ENCODE results near the gene MRPL32.

Gene MRPL32

GRCh38 chr7:42886893-42887505 is 45.2 kb upstream of the MRPL32 start:
- no peak overlapping the region for H2AK5ac ChIP-seq (ENCODE audit: low read depth, low read length)
- no peak overlapping the region for H3K23ac ChIP-seq (ENCODE audit: low read depth, low read length, poor library complexity)
- no peak overlapping the region for H3K9ac ChIP-seq (ENCODE audit: low read depth, low read length, poor library complexity)
- H3K14ac ChIP-seq (ENCODE audit: low read length), result no peak overlapping the region
- H3K27ac ChIP-seq (replicated peaks; ENCODE audit: low read length), result no peak overlapping the region
- H3K36me3 ChIP-seq (replicated peaks in 1 of 2; ENCODE audit: control insufficient read depth in 2 of 2, insufficient read depth in 2 of 2, low read length in 2 of 2), result no peaks in the 10 kb centered on the region
- H2BK120ac ChIP-seq (ENCODE audit: low read depth, low read length), result no peak overlapping the region
- H3K4me1 ChIP-seq (ENCODE audit: control insufficient read depth in 2 of 2, insufficient read depth in 1 of 2, low read depth in 1 of 2, low read length in 2 of 2), result no peaks in the 10 kb centered on the region
- no peak overlapping the region for H2BK5ac ChIP-seq (ENCODE audit: low read length)
- H3K9me3 ChIP-seq (replicated peaks in 1 of 2; ENCODE audit: control insufficient read depth in 2 of 2, insufficient read depth in 1 of 2, low read depth in 1 of 2, low read length in 2 of 2), result peaks cover 3 to 12% of the 10 kb centered on the region in 2 donors
- DNase-seq (ENCODE audit: low spot score), result no peak
- H3K79me1 ChIP-seq (ENCODE audit: low read depth, low read length), result peaks cover 3% of the 10 kb centered on the region
- H2AFZ ChIP-seq (ENCODE audit: low read length), result no peak overlapping the region
- H3K4ac ChIP-seq (ENCODE audit: low read length), result no peak overlapping the region
- no peak overlapping the region for H3K4me3 ChIP-seq (ENCODE audit: low read length in 2 of 2)
- no peak overlapping the region for H4K91ac ChIP-seq (ENCODE audit: low read depth, low read length, poor library complexity)
- no peak overlapping the region for H3K4me2 ChIP-seq (ENCODE audit: insufficient read depth, low read length, poor library complexity, severe bottlenecking)
- H2BK12ac ChIP-seq (ENCODE audit: low read length), result no peak overlapping the region
- no peak overlapping the region for H3K18ac ChIP-seq (ENCODE audit: low read length)
- no peak overlapping the region for H2BK15ac ChIP-seq (ENCODE audit: low read length)
- H3K27me3 ChIP-seq (ENCODE audit: control insufficient read depth in 3 of 3, insufficient read depth in 3 of 3, low read depth in 1 of 3, low read length in 3 of 3), result no peaks in the 10 kb centered on the region
- no peak overlapping the region for H4K8ac ChIP-seq (ENCODE audit: low read depth, low read length)

GRCh38 chr7:42893346-42894240 is 38.6 kb upstream of the MRPL32 start:
- Histone ChIP-seq H3K27ac (replicated peaks; ENCODE audit: low read length) (no peak overlapping the region), H3K4me1 (ENCODE audit: control insufficient read depth in 2 of 2, insufficient read depth in 1 of 2, low read depth in 1 of 2, low read length in 2 of 2) (peaks cover 0 to 2% of the 10 kb centered on the region in 2 donors), H2BK120ac (ENCODE audit: low read depth, low read length) (no peak overlapping the region), H2AFZ (ENCODE audit: low read length) (no peak overlapping the region), H3K36me3 (replicated peaks in 1 of 2; ENCODE audit: control insufficient read depth in 2 of 2, insufficient read depth in 2 of 2, low read length in 2 of 2) (no peaks in the 10 kb centered on the region), H3K14ac (ENCODE audit: low read length) (no peak overlapping the region), H3K9ac (ENCODE audit: low read depth, low read length, poor library complexity) (no peak overlapping the region), H4K8ac (ENCODE audit: low read depth, low read length) (no peak overlapping the region), H3K4me2 (ENCODE audit: insufficient read depth, low read length, poor library complexity, severe bottlenecking) (no peak overlapping the region), H2AK5ac (ENCODE audit: low read depth, low read length) (no peak overlapping the region), H2BK5ac (ENCODE audit: low read length) (no peak overlapping the region), H3K23ac (ENCODE audit: low read depth, low read length, poor library complexity) (no peak overlapping the region), H3K4me3 (ENCODE audit: low read length in 2 of 2) (no peak overlapping the region), H3K4ac (ENCODE audit: low read length) (no peak overlapping the region), H3K9me3 (replicated peaks in 1 of 2; ENCODE audit: control insufficient read depth in 2 of 2, insufficient read depth in 1 of 2, low read depth in 1 of 2, low read length in 2 of 2) (no peaks in the 10 kb centered on the region), H2BK12ac (ENCODE audit: low read length) (no peak overlapping the region), H3K18ac (ENCODE audit: low read length) (no peak overlapping the region), H2BK15ac (ENCODE audit: low read length) (no peak overlapping the region), H3K27me3 (ENCODE audit: control insufficient read depth in 3 of 3, insufficient read depth in 3 of 3, low read depth in 1 of 3, low read length in 3 of 3) (no peaks in the 10 kb centered on the region), H3K79me1 (ENCODE audit: low read depth, low read length) (no peaks in the 10 kb centered on the region), H4K91ac (ENCODE audit: low read depth, low read length, poor library complexity) (no peak overlapping the region)
- no peak for DNase-seq (ENCODE audit: low spot score)
- WGBS, 2 donors (ENCODE audit: extremely low coverage in 2 of 2, insufficient read length in 2 of 2, insufficient replicate concordance in 1 of 2), result no CpG with 5 or more reads among the region's 9 CpGs

- no peak overlapping the region for H3K23ac ChIP-seq (ENCODE audit: low read depth, low read length, poor library complexity)
- no peak overlapping the region for H3K4me3 ChIP-seq (ENCODE audit: low read length in 2 of 2)
- no peak overlapping the region for H3K4ac ChIP-seq (ENCODE audit: low read length)
- H3K27me3 ChIP-seq (ENCODE audit: control insufficient read depth in 3 of 3, insufficient read depth in 3 of 3, low read depth in 1 of 3, low read length in 3 of 3), result no peaks in the 10 kb centered on the region
- no peaks in the 10 kb centered on the region for H3K79me1 ChIP-seq (ENCODE audit: low read depth, low read length)
- H4K8ac ChIP-seq (ENCODE audit: low read depth, low read length), result no peak overlapping the region
- no peak overlapping the region for H2BK12ac ChIP-seq (ENCODE audit: low read length)
- H3K4me2 ChIP-seq (ENCODE audit: insufficient read depth, low read length, poor library complexity, severe bottlenecking), result no peak overlapping the region
- H3K18ac ChIP-seq (ENCODE audit: low read length), result no peak overlapping the region
- H3K9me3 ChIP-seq (replicated peaks in 1 of 2; ENCODE audit: control insufficient read depth in 2 of 2, insufficient read depth in 1 of 2, low read depth in 1 of 2, low read length in 2 of 2), result no peaks in the 10 kb centered on the region
- no peak for DNase-seq (ENCODE audit: low spot score)
- no peaks in the 10 kb centered on the region for H3K36me3 ChIP-seq (replicated peaks in 1 of 2; ENCODE audit: control insufficient read depth in 2 of 2, insufficient read depth in 2 of 2, low read length in 2 of 2)
- H2AK5ac ChIP-seq (ENCODE audit: low read depth, low read length), result no peak overlapping the region
- no peaks in the 10 kb centered on the region for H3K4me1 ChIP-seq (ENCODE audit: control insufficient read depth in 2 of 2, insufficient read depth in 1 of 2, low read depth in 1 of 2, low read length in 2 of 2)
- H2BK15ac ChIP-seq (ENCODE audit: low read length), result no peak overlapping the region
- no peak overlapping the region for H2AFZ ChIP-seq (ENCODE audit: low read length)
- H3K27ac ChIP-seq (replicated peaks; ENCODE audit: low read length), result no peak overlapping the region
- H3K9ac ChIP-seq (ENCODE audit: low read depth, low read length, poor library complexity), result no peak overlapping the region
- H3K14ac ChIP-seq (ENCODE audit: low read length), result no peak overlapping the region
- no peak overlapping the region for H4K91ac ChIP-seq (ENCODE audit: low read depth, low read length, poor library complexity)
- no peak overlapping the region for H2BK120ac ChIP-seq (ENCODE audit: low read depth, low read length)
- H2BK5ac ChIP-seq (ENCODE audit: low read length), result no peak overlapping the region
These were observed 31.3 kb upstream of the MRPL32 start for GRCh38 chr7:42900842-42901241.

GRCh38 chr7:42902331-42902730 is 29.8 kb upstream of the MRPL32 start:
- Histone ChIP-seq H2BK5ac (ENCODE audit: low read length) (no peak overlapping the region), H3K9me3 (replicated peaks in 1 of 2; ENCODE audit: control insufficient read depth in 2 of 2, insufficient read depth in 1 of 2, low read depth in 1 of 2, low read length in 2 of 2) (no peaks in the 10 kb centered on the region), H3K4me2 (ENCODE audit: insufficient read depth, low read length, poor library complexity, severe bottlenecking) (no peak overlapping the region), H3K18ac (ENCODE audit: low read length) (no peak overlapping the region), H3K36me3 (replicated peaks in 1 of 2; ENCODE audit: control insufficient read depth in 2 of 2, insufficient read depth in 2 of 2, low read length in 2 of 2) (no peaks in the 10 kb centered on the region), H2AK5ac (ENCODE audit: low read depth, low read length) (no peak overlapping the region), H3K27me3 (ENCODE audit: control insufficient read depth in 3 of 3, insufficient read depth in 3 of 3, low read depth in 1 of 3, low read length in 3 of 3) (no peaks in the 10 kb centered on the region), H2BK15ac (ENCODE audit: low read length) (no peak overlapping the region), H3K27ac (replicated peaks; ENCODE audit: low read length) (no peak overlapping the region), H3K23ac (ENCODE audit: low read depth, low read length, poor library complexity) (no peak overlapping the region), H3K4me1 (ENCODE audit: control insufficient read depth in 2 of 2, insufficient read depth in 1 of 2, low read depth in 1 of 2, low read length in 2 of 2) (no peaks in the 10 kb centered on the region), H3K4ac (ENCODE audit: low read length) (no peak overlapping the region), H4K91ac (ENCODE audit: low read depth, low read length, poor library complexity) (no peak overlapping the region), H3K9ac (ENCODE audit: low read depth, low read length, poor library complexity) (no peak overlapping the region), H3K14ac (ENCODE audit: low read length) (no peak overlapping the region), H4K8ac (ENCODE audit: low read depth, low read length) (no peak overlapping the region), H2AFZ (ENCODE audit: low read length) (no peak overlapping the region), H3K79me1 (ENCODE audit: low read depth, low read length) (no peaks in the 10 kb centered on the region), H2BK120ac (ENCODE audit: low read depth, low read length) (no peak overlapping the region), H2BK12ac (ENCODE audit: low read length) (no peak overlapping the region), H3K4me3 (ENCODE audit: low read length in 2 of 2) (no peak overlapping the region)
- no CpG with 5 or more reads among the region's 3 CpGs for WGBS, 2 donors (ENCODE audit: extremely low coverage in 2 of 2, insufficient read length in 2 of 2, insufficient replicate concordance in 1 of 2)
- no peak for DNase-seq (ENCODE audit: low spot score)

Data from neuronal stem cell (in vitro differentiated cells).